ENCODE measurements around the gene RPS10.

DNA sequence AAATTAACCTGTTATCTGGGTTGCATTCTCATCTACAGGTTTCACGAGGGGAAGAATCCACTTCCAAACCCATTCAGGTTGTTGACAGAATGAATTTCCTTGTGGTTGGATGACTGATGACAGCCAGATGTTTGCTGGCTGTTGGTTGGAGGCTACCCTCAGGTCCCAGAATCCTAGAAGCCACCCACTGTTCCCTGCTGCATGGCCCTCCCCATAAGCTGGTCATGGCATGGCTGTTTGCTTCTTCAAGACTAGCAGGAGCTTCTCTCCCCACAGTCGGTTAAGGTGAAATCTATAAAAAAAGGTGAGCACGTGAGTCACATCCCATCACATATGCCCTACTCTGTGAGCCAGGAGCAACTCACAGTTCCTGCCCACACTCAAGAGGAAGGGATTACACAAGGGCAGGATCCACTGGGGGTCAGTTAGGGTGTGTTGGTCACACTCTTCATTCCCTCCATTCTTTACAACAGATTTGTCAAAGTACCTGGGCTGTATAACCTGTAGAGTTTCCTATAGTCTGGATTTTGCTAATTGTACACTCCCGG is 19.5 kb upstream of the RPS10 start:
- TF ChIP-seq, protein P1, sequence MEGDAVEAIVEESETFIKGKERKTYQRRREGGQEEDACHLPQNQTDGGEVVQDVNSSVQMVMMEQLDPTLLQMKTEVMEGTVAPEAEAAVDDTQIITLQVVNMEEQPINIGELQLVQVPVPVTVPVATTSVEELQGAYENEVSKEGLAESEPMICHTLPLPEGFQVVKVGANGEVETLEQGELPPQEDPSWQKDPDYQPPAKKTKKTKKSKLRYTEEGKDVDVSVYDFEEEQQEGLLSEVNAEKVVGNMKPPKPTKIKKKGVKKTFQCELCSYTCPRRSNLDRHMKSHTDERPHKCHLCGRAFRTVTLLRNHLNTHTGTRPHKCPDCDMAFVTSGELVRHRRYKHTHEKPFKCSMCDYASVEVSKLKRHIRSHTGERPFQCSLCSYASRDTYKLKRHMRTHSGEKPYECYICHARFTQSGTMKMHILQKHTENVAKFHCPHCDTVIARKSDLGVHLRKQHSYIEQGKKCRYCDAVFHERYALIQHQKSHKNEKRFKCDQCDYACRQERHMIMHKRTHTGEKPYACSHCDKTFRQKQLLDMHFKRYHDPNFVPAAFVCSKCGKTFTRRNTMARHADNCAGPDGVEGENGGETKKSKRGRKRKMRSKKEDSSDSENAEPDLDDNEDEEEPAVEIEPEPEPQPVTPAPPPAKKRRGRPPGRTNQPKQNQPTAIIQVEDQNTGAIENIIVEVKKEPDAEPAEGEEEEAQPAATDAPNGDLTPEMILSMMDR (IDR thresholded peaks at IDR 0.05; ENCODE audit: insufficient read depth, low read length), result no peak
- no peak for TF ChIP-seq POLR2AphosphoS5 (IDR thresholded peaks at IDR 0.05; ENCODE audit: low read depth)
- TF ChIP-seq, protein P2, sequence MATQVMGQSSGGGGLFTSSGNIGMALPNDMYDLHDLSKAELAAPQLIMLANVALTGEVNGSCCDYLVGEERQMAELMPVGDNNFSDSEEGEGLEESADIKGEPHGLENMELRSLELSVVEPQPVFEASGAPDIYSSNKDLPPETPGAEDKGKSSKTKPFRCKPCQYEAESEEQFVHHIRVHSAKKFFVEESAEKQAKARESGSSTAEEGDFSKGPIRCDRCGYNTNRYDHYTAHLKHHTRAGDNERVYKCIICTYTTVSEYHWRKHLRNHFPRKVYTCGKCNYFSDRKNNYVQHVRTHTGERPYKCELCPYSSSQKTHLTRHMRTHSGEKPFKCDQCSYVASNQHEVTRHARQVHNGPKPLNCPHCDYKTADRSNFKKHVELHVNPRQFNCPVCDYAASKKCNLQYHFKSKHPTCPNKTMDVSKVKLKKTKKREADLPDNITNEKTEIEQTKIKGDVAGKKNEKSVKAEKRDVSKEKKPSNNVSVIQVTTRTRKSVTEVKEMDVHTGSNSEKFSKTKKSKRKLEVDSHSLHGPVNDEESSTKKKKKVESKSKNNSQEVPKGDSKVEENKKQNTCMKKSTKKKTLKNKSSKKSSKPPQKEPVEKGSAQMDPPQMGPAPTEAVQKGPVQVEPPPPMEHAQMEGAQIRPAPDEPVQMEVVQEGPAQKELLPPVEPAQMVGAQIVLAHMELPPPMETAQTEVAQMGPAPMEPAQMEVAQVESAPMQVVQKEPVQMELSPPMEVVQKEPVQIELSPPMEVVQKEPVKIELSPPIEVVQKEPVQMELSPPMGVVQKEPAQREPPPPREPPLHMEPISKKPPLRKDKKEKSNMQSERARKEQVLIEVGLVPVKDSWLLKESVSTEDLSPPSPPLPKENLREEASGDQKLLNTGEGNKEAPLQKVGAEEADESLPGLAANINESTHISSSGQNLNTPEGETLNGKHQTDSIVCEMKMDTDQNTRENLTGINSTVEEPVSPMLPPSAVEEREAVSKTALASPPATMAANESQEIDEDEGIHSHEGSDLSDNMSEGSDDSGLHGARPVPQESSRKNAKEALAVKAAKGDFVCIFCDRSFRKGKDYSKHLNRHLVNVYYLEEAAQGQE (IDR thresholded peaks at IDR 0.05; ENCODE audit: insufficient replicate concordance, low read depth), result no peak

Data from HL-60 (cell line).